IPS-11a (cell line): ENCODE measurements around the gene CFAP45.
A peak's percentile ranks its signal among the peaks of the same experiment; 100 is the strongest.

Experiments
- H3K4me3 ChIP-seq: one replicate; pipeline ENCODE4 v1.5.1; 2013; ENCODE audit warnings: low read depth, low read length, control low read depth

CFAP45 gene

GRCh38 chr1:159900086-159900680, at the start of gene CFAP45:
CFAP45 (minus strand) TSS chr1:159900165; CDS start chr1:159900098, 67 bp downstream.
- no peak within 1 kb of the TSS for H3K4me3 ChIP-seq

GRCh38 chr1:159949123-159949522, 49.2 kb upstream of the CFAP45 start:
- no peak overlapping the region for H3K4me3 ChIP-seq

- H3K4me3 ChIP-seq, result no peak overlapping the region
These were observed 48.0 kb upstream of the CFAP45 start for GRCh38 chr1:159947942-159948341.

- peak overlapping the region; percentile 73 for H3K4me3 ChIP-seq
These were observed 46.5 kb upstream of the CFAP45 start for GRCh38 chr1:159946242-159947187.

GRCh38 chr1:159945483-159946241, 45.7 kb upstream of the CFAP45 start, which contains the start of gene IGSF9:
IGSF9 (minus strand) TSS chr1:159945613; CDS start chr1:159943454, 2,159 bp downstream.
- H3K4me3 ChIP-seq, result peak within 1 kb of the TSS; percentile 73

- H3K4me3 ChIP-seq, result peak overlapping the region; percentile 73
These were observed 44.9 kb upstream of the CFAP45 start for GRCh38 chr1:159944623-159945455.

GRCh38 chr1:159943908-159944622, 44.1 kb upstream of the CFAP45 start:
- no peak overlapping the region for H3K4me3 ChIP-seq

- H3K4me3 ChIP-seq, result no peak overlapping the region
These were observed 43.3 kb upstream of the CFAP45 start for GRCh38 chr1:159943278-159943640.

- no peak overlapping the region for H3K4me3 ChIP-seq
These were observed 42.8 kb upstream of the CFAP45 start for GRCh38 chr1:159942632-159943277.

GRCh38 chr1:159941591-159942560, 41.9 kb upstream of the CFAP45 start:
- H3K4me3 ChIP-seq, result no peak overlapping the region

GRCh38 chr1:159941141-159941540, 41.2 kb upstream of the CFAP45 start:
- H3K4me3 ChIP-seq, result no peak overlapping the region

- H3K4me3 ChIP-seq, result no peak overlapping the region
These were observed 40.1 kb upstream of the CFAP45 start for GRCh38 chr1:159940006-159940620.

GRCh38 chr1:159939678-159940002, 39.7 kb upstream of the CFAP45 start:
- no peak overlapping the region for H3K4me3 ChIP-seq

- no peak overlapping the region for H3K4me3 ChIP-seq
These were observed 39.1 kb upstream of the CFAP45 start for GRCh38 chr1:159938905-159939677.

- no peak overlapping the region for H3K4me3 ChIP-seq
These were observed 38.4 kb upstream of the CFAP45 start for GRCh38 chr1:159938211-159938852.

GRCh38 chr1:159937054-159937750, 37.2 kb upstream of the CFAP45 start:
- H3K4me3 ChIP-seq, result no peak overlapping the region
